ENCODE measurements around the gene BCOR.

BCOR gene

DNA sequence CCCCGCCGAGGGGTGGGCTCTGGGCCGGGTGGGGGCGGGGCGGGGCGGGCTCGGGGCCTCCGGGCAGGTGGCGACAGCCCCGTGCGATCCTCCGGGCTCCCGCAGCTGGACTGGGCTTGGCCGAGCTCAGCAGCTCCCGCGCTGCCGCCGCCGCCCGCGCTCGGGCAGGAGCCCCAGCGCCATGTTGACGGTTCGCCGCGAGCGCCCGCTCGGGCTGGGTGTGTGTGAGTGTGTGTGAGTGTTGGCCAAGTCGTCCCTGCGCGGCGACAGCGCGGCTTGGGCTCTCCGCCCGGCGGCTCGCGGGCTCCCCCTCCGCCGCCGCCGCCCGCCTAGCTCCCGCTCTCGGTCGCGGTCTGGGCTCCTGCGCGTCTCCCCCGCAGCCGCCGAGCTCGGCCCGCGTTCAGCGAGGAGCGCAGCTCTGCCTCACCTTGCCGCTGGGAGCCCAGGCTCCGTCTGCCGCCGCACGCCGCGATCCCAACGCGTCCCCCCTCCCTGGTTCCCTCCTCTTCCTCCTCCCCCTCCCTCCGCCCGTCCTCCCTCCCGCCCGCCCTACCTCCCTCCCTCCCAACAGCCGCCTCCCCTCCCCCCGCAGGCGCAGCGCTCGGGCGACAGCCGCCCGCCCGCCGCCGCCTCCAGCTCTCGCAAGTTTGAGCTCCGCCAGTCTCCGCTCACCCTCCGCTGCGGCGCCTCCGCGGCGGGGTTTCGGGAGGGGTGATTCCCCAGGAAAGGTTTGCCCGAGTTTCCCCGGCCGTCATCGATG, at the start of gene BCOR:
TSS of gene BCOR (minus strand) at position 455 of the 760 bp plus-strand sequence. CDS start 20,029 bp downstream, outside the sequence.
- DNase-seq: no peak

DNA sequence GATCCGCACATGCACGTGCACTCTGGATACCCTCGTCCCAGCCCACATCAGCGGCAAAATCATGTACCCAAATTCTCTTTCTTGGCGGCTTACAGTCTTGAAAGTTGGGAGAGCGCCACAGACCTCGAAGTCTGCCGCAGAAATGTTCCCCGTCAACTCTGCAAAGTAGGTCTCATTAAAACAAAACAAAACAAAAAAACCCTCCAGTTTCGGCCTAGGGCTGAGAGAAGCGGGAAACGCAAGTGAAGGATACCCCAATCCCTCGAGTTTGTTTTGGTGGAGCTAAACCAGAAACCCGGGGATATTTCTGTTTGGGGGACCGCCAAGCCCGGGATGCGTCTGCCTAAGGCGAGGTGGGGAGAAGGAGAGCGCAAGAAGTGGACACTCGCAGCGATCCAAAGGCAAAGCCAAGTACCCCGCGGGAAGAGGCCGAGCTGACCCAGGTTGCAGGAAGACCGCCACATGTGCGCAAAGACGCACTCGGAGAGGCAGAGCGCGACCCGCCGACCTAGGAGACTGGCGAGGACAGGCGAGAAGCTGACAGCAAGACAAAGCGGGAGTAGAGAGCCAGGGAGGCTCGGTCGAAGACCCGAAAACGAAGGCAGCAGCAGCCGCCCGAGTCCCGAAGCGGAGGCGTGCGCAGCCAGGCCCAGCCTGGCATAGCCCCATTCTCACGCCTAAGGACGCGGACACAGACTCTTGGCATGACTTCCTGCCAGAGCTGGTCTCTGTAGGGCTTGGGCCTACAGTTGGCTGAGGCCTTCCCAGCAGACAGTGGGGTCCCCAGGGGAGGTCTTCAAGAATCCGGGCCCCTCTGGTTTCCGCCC, 49.6 kb upstream of the BCOR start:
- DNase-seq: no peak

DNA sequence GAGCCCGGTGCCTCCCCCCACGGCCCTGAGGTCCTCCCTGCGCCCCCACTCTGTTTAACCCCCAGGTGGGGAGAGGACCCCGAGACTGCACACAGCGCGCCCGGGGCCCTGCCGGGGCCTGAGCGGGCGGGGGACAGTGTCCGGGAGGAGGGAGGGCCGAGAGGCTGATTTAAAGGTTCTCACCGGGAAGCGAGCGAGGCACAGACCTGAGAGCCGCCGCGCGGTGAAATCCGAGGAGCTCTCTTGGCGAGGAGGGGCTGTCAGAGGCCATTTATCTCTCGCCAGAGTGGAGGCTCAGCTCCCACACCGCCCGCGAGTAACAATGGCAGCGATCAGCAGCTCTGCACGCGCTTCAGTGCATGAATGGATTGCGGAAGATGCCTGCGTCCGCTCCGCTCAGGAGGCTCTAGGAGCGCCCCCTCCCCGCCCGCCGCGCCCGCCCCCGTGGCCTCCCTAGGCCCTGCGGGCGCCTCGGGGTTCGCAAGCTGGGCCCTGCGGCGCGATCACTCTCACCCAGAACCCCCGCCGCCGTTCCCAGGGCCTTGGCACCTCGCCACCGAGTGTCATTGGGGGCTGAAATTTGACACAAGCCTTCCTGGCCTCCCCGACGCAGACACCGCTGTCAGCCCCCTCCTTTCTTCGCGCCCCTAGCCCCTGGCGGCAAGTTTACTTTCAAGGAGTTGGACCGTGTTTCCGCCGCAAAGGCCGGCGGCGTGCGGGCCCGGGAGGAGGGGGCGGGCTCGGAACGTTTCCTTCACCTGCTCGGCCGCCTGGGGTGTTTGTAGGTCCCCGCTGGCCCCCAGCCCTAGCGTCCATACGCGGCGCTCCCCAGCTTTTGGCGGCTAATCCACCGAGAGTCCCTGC, 48.7 kb upstream of the BCOR start:
- DNase-seq: no peak

DNA sequence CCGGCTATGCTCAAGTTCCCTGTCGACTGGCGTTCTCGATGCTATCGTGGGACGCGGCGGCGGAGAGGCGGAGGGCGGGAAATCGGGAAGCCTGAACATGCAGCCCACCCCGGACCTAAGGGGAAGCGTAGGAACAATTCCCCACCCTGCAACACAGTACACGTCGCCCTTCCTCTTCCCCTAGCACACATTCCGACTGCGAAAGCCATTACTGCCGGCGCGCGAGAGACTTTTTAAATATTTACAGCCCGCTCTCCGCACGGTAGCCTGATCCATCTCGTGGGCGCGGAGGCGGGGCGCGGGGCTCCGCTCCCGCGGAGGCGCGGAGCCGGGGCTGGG, 48.1 kb upstream of the BCOR start:
- no peak for DNase-seq

DNA sequence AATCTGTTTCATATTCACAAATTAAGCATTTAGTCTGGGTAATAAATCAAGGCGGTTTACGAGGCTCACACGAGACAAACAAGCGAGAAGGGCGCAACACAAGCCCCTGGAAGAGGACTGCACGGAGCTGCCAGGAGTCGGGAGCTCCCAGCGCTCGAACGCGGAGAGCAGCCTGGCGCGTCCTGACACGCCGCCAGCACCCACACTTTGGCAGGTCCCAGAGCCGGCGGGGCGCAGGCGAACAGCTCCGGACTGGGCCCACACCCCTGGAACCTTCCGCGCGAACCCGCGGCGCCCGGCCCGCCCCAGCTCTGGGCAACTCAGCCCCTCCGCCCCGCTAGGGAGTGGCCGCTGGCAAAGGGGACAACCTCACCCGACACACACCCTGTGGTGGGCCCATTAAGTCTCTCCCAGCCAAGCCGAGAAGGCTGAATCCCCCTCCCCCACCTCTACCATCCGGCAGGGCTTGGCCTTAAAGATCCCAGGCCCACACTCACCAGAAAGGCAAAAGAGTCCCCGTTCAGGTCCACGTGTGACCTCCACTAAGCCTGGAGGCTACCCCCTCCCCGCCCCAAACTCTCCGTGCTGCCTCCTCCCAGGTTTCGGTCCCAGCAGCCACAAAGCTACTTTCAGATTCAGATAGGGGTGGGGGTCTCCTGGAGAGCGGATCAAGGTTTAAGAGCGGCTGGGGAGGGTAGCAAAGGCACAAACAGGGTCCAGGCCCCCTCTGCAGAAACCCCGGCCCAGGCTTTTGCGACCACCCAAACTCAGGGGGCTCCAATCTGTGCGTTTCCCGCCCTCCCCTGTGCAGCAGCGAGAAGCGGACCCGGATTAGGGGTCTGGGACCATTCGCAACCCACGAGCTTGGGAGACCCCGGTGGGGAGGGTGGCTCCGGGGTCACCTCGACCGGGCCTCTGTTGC, 47.5 kb upstream of the BCOR start:
- DNase-seq: no peak

DNA sequence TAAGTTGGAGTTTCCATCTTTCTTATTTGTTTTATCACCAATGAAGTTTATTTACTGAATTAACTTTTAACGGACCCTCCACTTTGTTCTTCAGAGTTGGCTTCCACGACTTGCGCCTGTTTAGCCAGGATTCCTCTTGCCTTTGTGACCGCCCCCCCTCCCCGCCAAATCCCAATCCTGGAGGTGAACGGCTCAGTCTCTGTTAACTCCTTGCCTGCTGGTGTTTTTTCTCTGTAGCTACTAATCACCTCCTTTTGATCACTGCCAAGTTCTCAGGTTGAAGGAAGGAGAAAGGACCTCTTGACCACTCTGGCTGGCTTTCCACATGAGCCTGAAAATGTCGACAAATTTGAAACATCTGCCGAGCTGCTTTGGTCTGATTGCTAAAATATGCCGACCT, 46.8 kb upstream of the BCOR start:
- no peak for DNase-seq

DNA sequence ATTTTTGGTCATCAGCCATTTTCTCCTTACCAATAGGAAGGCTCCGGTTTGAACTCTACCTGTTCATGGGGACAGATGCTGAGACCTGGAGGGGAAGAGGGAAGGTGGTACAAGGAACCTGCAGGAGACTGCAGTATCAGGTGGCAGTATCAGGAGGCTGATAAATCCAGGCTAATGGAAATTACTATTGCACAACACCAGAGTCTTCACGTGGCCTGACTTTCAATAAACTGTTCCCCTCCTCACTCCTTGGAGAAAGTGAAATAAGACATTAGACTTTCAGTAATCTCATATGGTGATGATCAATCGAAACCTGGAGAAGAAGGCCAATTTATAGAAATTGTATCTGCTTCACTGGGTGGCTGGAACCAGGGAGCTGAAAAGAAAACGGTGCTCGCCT, 46.2 kb upstream of the BCOR start:
- no peak for DNase-seq

DNA sequence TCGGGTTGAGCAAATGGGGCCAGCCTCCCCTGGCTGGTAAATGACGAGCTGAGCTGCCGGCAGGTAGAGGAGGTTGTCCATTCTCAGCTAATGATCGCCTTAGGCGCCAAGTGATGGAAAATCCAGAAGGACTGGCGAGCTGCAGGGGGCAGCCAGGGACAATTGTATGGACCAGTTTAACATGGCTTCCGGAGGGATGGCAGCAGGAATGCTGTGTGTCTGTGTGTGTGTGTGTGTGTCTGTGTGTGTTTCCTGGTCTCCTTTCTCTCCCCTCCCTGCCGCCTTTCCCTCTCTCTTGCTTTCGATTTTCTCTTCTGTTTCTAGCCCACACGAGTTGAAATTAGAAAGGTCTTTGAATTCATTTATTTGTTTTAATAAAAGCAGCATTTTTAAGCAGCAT, 45.2 kb upstream of the BCOR start:
- DNase-seq: no peak

DNA sequence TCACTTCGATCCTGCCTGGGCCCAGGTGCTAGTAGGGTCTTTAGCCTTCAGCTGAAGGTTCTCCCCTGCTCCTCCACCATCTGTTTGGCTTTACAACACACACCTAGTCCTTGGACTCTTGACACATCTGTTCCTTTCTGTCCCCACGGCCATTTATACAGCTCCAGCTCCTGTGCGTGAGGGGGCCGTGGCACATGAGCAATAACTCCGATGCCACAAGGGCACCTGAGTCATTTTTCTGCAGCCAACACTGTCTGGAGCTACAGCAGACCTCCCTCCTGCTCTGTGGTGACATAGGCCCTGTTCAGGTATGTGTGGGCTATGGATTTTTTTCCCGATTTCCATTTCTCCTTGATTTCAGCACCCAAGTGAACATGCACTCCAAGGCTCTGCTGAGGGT, 44.7 kb upstream of the BCOR start:
- DNase-seq: no peak

DNA sequence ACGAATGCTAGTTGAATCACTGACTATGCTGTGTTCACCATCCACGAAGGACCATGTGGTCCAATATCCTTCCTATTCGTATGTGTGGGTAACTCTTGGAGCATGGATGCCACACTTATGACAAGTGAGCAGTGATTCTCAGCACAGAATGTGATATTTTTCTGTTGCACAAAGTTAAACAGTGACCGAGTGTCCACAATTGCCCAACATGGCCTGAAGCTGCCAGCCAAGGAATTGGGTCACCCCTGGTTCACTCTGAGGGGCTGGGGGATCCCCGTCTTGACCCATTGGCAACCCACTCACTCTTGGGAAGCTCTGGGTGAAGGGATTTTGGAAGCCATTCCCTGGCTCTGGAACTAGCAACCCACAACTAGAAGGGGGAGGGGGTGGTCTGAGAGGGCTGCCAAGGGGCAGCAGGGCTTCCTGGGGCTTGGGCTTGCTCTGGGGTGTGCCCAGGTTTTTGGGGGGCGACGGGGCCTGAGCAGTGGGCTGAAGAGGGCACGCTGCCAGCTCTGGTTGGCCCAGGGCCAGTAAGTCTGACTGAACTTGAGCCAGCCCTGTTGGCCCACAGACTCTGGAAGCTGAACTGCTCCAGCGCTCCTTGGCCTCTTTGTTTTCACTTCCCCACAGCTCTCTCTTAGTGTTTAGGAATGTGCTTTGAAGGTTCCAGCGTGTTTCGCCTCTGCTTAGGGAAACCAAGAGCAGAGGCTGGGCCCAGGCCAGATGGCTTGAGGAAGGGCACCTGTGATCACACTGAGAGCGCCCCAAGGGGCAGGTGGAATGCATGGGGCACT, 43.1 kb upstream of the BCOR start:
- no peak for DNase-seq

DNA sequence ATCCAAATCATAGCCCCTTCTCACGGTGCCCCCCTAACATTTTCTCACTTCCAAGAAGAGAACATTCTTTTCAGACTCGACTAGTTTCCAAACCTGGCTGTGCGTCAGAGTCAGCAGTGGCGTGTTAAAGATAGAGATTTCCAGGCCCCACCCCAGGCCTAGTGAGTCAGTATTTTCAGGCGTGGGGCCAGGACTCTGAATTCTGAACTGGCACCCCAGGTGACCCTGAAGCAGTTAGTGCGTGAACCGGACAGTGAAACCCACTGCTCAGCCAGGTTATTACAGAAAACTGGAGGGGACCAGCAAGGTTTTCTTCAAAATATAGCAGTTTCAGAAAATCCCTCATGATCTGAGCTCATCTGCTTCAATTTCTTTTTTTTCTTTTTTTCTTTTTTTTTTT, 35.0 kb upstream of the BCOR start:
- DNase-seq: no peak

DNA sequence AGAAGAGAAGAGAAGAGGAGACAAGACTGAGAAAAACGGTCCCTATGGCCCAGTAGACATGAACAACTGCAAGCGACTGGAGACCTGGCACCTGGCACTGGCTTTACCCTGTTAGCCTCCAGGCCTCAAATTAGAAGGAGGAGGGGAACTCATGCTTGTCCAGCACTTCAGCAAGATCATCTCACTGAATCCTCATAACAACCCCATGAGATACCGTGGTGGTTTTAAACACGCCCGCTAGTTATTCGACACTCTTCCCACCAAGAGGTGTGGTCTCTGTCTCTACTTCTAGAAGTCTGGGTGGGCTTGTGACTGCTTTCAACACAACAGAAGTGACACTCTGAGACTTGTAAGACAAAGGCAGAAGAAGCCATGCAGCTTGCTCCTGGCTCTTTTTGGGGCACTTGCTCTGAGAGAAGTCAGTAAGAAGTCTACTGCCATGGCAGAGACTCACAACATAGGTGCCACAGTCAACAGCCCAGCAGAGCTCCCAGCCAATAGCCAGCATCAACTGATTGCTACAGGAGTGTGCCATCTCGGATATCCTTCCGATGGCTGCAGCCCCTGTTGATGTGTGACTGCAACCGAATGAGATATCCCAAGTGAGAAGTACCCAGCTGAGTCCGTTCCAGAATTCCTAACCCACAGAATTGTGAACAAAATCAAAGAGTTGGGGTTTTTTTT, 34.0 kb upstream of the BCOR start:
- DNase-seq: no peak

DNA sequence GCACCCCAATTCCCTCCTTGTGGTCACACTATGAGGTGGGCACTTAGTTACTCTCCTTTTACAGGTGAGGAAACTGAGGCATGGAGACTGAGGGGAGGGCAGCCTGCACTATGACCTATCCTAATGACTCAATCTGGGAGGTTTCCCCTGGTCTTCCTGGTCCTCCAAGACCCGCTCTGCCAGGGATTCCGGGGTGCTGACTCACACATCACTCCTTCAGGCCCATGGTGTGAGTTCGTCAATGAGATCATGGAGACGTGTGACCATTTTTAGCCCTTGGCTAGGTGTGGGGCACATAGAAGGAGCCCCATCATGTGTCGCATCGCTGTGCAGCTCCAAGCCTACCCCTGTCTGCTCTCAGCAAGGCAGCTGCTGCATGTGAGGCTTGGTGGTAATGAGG, 32.4 kb upstream of the BCOR start:
- no peak for DNase-seq

DNA sequence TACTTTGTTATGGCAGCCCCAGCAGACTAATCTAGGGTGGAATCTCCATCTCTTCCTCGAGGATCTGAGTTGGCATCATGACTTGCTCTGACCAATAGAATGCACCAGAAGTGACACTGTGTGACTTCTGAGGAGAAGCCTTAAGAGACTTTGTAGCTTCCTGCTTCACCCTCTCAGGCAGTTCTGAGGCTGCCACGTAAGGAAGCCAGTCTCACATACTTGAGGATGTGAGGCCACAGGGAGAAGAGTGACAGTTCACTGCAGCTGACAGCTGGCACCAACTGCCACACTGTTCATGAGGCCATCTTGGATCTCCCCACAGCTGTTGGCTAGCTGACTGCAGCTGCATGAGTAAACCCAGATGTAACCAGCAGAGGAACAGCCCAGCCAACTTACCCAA, 29.3 kb upstream of the BCOR start:
- DNase-seq: no peak

DNA sequence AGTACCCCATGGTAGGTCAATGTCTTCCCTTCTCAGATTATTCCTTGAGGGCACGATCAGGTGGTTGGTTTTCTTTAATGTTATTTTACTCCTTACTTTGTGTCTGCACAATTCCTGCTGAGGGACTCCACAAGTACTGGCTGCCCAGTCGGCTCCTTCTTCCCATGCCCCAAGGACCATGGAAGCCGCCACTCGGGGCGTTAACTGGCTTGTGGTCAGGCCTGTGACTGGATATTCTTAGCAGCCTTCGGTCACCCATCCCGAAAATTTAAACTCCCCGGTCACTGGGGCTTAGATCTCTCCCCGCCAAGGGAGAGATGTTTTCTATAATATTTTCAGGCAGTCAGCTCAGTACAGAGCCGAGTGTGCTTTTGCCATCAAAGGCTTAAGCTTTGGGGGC, 24.7 kb upstream of the BCOR start:
- DNase-seq: no peak

DNA sequence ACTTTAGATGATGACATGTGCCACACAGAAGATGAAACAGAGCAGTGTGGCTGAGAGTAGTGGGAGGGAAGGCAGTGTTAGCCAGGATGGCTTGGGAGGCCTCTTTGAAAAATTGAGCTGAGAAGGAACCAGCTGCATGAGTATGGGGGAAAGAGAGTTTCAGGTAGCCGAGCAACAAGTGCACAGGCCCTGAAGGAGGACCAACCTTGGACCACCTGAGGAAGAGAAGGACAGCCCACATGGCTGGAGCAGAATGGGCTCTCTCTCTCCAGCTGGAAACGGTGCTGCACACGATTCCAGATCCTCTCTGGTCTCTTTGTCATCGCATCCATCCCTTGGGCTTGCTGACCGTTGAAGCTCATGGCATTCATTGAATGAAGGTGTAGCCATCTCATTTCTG, 23.9 kb upstream of the BCOR start:
- DNase-seq: no peak

DNA sequence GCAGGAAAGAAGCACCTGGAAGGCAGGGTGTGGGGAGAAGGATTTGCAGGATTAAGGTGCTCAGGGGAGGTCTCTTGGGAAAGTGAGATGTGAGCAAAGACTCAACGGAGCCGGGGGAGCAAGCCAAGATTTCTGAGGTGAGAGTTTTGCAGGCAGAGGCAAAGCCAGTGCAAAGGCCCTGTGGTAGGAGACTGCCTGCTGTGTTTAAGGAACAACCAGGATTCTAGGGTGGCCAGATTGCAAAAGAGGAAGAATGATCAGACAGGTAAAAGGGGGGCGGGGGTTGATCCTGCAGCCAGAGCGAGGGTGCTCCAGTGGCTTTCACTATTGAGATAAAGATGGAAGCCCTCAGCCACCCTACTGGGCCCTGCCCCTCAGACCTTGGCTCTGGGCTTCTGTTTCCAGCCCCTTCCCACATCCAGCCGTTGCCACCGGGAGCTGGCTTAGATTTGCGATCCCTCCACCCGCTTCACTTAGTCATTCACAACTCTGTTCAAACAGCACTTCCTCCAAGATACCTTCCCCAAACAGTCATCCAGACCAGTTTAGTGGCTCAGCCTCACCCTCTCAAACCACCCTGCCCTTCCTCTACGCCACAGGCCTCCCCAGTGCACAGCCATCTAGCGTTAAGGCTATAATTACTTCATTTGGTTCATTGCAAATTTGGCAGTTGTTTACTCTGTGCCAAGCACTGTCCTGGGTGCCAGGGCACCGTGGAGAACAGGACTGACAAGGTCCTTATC, 23.3 kb upstream of the BCOR start:
- no peak for DNase-seq

DNA sequence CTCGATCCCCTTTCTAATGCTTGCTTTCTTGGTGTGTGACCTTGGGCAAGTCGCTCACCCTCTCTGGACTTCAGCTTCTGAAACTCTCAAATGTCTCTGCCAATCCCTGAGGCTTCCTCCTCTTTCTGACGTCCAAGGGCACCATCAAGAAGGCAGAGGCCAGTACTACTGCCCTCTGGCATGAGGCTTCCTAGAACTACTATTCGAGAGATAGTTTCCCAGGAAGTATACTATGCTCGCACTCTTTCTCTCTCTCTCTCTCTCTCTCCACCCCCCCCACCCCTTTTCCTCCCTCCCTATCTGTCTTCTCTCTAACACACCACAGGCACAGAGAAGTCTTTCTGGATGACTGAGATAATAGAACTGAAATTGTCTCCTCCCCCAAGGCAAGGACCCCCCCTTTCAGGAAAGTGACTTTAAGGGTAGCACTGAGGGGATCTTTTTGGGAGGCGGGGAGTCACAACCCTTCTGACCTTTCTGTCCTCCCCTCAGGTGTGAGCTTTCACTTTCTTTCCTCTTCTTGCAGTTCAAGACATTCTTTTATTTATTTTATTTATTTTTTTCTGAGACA, 20.0 kb upstream of the BCOR start:
- no peak for DNase-seq

DNA sequence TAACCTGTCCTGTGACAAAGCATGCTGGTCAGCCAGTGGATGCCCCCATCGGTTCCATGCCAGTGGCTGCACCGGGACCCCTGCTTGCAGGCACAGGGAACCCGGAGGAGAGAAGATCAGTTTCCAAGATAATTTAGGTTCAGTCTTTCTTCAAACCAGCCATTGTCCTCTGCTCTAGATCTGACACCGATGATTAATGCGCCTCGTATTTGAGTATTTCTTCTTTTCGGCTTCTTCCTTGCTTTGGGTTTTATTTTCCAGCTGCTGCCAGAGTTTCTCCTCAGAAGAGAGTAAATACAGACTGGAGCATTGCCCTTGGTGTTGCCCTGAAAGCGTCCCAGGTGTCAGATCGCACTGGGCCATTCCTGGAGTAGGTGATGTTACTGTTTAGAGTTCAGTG, 19.2 kb upstream of the BCOR start:
- no peak for DNase-seq

DNA sequence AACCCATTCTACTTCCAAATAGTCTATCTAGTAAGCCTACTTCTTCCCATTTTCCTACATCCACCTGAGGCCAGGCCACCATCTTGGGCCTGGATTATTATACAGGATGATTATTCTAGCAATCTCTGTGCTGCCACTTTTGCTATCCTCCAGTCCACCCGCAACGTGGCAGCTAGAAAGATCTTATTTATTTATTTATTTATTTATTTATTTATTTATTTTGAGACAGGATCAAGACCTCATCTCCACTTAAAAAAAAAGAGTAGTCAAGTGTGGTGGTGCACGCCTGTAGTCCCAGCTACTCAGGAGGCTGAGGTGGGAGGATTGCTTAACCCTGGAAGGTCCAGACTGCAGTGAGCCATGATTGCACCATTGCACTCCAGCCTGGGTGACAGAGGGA, 15.2 kb upstream of the BCOR start:
- DNase-seq: no peak

Data from DMS 273 treated with DMSO at 0.1 percent for 48 hours (cell line).